Measurements from ENCODE around the gene PAGR1.
"Not testable (repeated sequence)": the region's sequence is repeated elsewhere in the genome, so short reads cannot be mapped to it uniquely, and the experiment has no call there.

PAGR1 gene

DNA sequence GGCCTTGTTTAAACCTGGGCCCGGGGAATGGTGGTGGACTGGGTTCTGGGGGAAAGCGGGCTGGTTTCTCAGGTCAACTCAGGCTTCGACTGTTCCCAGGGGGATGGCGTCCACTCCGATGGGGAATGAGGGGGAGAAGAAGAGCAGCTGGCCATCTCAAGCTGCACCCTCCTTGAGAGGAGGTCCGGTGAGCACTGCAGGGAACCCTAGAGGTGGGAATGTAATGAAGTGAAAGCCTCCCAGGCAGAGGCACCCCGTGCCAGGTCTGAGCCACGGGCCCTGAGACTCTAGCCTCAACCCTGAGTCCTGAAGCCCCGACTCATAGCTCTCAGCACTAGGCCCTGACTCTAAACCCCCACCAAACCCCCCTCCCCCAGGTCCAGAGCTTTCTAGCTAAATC, 48.3 kb downstream of the PAGR1 start:
- no peak for DNase-seq (ENCODE audit: low read depth)

DNA sequence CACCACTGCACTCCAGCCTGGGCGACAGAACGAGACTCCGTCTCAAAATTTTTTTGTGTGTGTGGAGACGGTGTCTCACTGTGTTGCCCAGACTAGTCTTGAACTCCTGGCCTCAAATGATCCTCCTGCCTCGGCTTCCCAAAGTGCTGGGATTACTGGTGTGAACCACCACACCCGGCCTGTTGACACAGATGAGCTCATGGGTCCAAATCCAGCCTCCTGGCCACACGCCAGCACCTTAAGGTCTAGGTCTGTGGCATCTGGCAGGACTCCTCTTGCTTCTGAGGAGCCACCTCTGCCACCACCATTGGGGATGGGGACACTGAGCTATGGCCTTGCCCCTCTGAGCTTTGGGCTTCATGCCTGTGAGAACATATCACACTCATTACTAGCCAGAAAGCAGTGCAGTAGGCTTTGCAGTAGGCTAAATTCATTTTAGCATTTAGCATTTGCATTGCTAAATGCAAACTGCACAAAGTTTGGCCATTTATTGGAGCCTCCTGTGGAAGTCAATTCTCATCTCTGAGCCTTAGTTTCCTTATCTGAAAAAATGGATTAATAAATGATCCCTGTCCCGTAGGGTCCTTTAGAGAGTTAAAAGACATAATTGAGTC, 52.6 kb downstream of the PAGR1 start:
- no peak for DNase-seq (ENCODE audit: low read depth)

DNA sequence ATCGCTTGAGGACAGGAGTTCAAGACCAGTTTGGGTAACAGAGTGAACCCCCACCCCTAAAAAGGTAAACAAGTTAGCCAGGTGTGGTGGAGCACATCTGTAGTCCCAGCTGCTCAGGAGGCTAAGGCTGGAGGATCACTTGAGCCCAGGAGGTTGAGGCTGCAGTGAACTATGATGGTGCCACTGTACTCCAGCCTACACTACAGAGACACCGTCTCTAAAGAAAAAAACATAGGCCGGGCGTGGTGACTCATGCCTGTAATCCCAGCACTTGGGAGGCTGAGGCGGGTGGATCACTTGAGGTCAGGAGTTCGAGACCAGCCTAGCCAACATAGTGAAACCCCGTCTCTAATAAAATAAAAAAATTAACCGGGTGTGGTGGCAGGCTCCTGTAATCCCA, 53.1 kb downstream of the PAGR1 start:
- not testable (repeated sequence) for DNase-seq (ENCODE audit: low read depth)

All from activated T-helper 9 cell treated with anti-CD3 and anti-CD28 coated beads, Interleukin-2, amount 50 U/mL, for 16 hours (primary cell).